IMR-90 (cell line): ENCODE measurements around the gene CCM2.

Source experiments
- FOS ChIP-seq: fragments of 150-350 bp; IDR thresholded peaks from 2 replicates; pipeline ENCODE4 v1.6.1; 2016; ENCODE audit warnings: low read depth, low read length
- TF ChIP-seq, protein P1 (sequence below): conservative IDR thresholded peaks from 2 replicates; pipeline ENCODE4 v1.5.1; 2012; ENCODE audit warnings: mild to moderate bottlenecking, low read depth, low read length, improper control_type of control experiment

DNA sequence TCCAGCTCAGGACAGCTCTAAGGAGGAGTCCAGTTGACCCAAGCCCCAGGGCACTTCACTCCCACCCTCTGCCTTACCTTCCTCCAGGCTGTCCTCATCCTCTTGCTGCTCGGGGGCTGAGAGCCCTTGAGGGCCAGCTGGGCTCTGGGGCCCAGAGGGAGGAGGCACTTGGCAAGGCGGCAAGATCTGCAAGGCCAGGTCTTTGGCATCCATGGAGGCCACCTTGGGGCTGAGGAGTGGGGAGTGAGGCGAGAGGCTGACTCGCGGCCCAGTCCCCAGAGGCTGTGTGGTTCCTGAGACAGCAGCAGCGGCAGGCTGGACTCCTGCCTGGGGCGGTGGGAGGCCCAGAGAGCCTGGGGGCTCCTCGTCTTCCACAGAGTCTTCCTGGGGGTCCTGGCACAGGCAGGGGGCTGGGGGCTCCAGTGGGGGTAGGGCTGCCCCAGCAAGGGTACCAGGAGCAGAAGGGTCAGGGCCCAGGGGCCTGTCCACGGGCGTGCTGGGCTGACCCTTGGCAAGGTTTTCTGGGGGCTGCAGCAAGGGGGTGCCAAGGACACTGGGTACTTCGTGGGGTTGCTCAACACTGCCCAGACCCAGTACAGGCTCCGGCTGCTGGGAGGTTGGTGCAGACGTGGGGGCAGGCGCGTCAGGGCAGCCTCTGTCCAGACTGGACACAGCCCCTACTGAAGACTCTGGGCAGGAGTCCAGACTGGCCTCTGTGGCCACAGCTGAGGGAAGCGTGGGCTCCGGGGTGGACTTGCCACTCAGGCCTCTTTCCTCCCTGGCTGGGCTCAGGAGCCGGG is 82.2 kb downstream of the CCM2 start:
- TF ChIP-seq, protein P1, sequence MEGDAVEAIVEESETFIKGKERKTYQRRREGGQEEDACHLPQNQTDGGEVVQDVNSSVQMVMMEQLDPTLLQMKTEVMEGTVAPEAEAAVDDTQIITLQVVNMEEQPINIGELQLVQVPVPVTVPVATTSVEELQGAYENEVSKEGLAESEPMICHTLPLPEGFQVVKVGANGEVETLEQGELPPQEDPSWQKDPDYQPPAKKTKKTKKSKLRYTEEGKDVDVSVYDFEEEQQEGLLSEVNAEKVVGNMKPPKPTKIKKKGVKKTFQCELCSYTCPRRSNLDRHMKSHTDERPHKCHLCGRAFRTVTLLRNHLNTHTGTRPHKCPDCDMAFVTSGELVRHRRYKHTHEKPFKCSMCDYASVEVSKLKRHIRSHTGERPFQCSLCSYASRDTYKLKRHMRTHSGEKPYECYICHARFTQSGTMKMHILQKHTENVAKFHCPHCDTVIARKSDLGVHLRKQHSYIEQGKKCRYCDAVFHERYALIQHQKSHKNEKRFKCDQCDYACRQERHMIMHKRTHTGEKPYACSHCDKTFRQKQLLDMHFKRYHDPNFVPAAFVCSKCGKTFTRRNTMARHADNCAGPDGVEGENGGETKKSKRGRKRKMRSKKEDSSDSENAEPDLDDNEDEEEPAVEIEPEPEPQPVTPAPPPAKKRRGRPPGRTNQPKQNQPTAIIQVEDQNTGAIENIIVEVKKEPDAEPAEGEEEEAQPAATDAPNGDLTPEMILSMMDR, result no peak
- TF ChIP-seq FOS, result no peak
